Measurements from ENCODE around the gene ACVRL1. TPM values are rescaled to one million over a fixed set of nuclear protein-coding genes. Genes with fewer than 3 reads are reported as not detected.

The ACVRL1 gene
- total and polyA plus RNA-seq, 9 of the 15 experiments (the other 6 are each of a cell fraction or from before 2014, with no cell fraction given) = 0.07 to 1.4 (median 0.30) TPM

DNA sequence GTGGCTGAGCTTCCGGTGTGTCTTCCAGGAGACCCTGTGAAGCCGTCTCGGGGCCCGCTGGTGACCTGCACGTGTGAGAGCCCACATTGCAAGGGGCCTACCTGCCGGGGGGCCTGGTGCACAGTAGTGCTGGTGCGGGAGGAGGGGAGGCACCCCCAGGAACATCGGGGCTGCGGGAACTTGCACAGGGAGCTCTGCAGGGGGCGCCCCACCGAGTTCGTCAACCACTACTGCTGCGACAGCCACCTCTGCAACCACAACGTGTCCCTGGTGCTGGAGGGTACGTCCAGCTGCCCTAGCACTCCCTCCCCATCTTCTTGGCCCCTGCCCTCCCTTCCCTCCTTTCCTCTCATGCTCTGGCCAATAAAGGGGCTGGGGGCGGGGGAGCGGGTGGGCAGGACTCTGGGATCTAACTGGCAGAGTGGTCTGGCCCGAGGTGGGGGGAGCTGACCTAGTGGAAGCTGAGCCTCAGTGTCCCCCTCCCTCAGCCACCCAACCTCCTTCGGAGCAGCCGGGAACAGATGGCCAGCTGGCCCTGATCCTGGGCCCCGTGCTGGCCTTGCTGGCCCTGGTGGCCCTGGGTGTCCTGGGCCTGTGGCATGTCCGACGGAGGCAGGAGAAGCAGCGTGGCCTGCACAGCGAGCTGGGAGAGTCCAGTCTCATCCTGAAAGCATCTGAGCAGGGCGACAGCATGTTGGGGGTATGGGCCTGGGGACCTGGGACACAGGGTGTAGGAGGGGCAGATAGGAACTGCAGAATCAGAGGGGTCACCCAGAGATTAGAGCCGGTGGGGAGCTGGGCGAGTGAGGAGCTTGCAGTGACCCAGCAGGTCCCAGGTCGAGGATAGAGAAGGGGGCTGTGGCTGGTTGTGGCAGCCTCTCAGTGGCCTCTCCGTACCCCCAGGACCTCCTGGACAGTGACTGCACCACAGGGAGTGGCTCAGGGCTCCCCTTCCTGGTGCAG lies 6.0 kb downstream of the ACVRL1 start:
- DNase-seq (ENCODE audit: extremely low read depth in 1 of 4, low spot score in 3 of 4) (peak in 3 of 4 experiments; percentile 36 to 45 (median 38)), FAIRE-seq (no peak), ATAC-seq (peak; percentile 17; the same call in 2 of the 3 replicates)
- Histone ChIP-seq H3K4me3 (no peak overlapping the region), H3K4me2 (ENCODE audit: insufficient read depth, low read length) (peak overlapping the region; percentile 23; the same call in 1 of the 2 replicates), H4K20me1 (replicated peaks; ENCODE audit: control insufficient read depth, insufficient read depth, low read length) (peaks cover 4% of the 10 kb centered on the region), H3K4me1 (replicated peaks in 1 of 2; ENCODE audit: control insufficient read depth in 2 of 2, insufficient read depth in 2 of 2, low read length in 2 of 2) (peaks cover 45 to 58% of the 10 kb centered on the region in 2 experiments), H3K27ac (ENCODE audit: extremely low read depth, low read depth, low read length) (no peak overlapping the region), H3K9me1 (ENCODE audit: control insufficient read depth, insufficient read depth, low read length) (no peaks in the 10 kb centered on the region), H3K9ac (ENCODE audit: insufficient read depth in 1 of 2, low read depth in 2 of 2, low read length in 2 of 2) (peak overlapping the region in 1 of 2 experiments; percentile 53; a peak in 1 of 4 replicates), H3K79me2 (ENCODE audit: control insufficient read depth, insufficient read depth, low read length) (no peaks in the 10 kb centered on the region), H2AFZ (ENCODE audit: low read depth, low read length) (no peak overlapping the region; the same call in 1 of the 2 replicates), H3K36me3 (ENCODE audit: control insufficient read depth, insufficient read depth, low read length) (no peaks in the 10 kb centered on the region), H3K27me3 (ENCODE audit: control insufficient read depth in 2 of 2, insufficient read depth in 2 of 2, low read length in 2 of 2) (no peaks in the 10 kb centered on the region; a peak in 1 of 5 replicates), H3K9me3 (replicated peaks; ENCODE audit: control insufficient read depth, insufficient read depth, low read depth, low read length) (no peaks in the 10 kb centered on the region)
- ChIA-PET POLR2A (no interaction called here), CTCF (ENCODE audit: low intra/inter-chr PET ratio) (no interaction called here)
- intact Hi-C loops (cut with micrococcal nuclease) (no loop called here), in situ Hi-C loops (cut with MboI) (no loop called here)
- no TSS peak for BruUV-seq (replicated peaks)
- WGBS (ENCODE audit: insufficient coverage, low coverage, missing lambda C conversion rate) = 66% methylated on average over 22 of the region's 30 CpGs
- no peak for TF ChIP-seq BMI1 (IDR thresholded peaks at IDR 0.05; ENCODE audit: low read length)
- TF ChIP-seq RB1 (IDR thresholded peaks at IDR 0.05; ENCODE audit: low read depth) = no peak
- peak; percentile 68 for TF ChIP-seq CTCFL (IDR thresholded peaks at IDR 0.05; ENCODE audit: borderline replicate concordance, insufficient read depth, low read depth, low read length, poor library complexity, severe bottlenecking)
- TF ChIP-seq, protein P1, sequence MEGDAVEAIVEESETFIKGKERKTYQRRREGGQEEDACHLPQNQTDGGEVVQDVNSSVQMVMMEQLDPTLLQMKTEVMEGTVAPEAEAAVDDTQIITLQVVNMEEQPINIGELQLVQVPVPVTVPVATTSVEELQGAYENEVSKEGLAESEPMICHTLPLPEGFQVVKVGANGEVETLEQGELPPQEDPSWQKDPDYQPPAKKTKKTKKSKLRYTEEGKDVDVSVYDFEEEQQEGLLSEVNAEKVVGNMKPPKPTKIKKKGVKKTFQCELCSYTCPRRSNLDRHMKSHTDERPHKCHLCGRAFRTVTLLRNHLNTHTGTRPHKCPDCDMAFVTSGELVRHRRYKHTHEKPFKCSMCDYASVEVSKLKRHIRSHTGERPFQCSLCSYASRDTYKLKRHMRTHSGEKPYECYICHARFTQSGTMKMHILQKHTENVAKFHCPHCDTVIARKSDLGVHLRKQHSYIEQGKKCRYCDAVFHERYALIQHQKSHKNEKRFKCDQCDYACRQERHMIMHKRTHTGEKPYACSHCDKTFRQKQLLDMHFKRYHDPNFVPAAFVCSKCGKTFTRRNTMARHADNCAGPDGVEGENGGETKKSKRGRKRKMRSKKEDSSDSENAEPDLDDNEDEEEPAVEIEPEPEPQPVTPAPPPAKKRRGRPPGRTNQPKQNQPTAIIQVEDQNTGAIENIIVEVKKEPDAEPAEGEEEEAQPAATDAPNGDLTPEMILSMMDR (IDR thresholded peaks at IDR 0.05 in 2 of 3, conservative IDR thresholded peaks at IDR 0.05 in 1 of 3; ENCODE audit: insufficient read depth in 2 of 3, low read depth in 1 of 3, low read length in 3 of 3) = peak; percentile 36 to 47 (median 37); a peak in 3 of 6 replicates
- no peak for TF ChIP-seq CTBP1 (IDR thresholded peaks at IDR 0.05; ENCODE audit: borderline replicate concordance)
- no peak for TF ChIP-seq NCOA6 (IDR thresholded peaks at IDR 0.05)
- TF ChIP-seq SOX6 (IDR thresholded peaks at IDR 0.05) = no peak
- no peak for TF ChIP-seq BACH1 (tag; IDR thresholded peaks at IDR 0.05)
- TF ChIP-seq ZNF384 (IDR thresholded peaks at IDR 0.05; ENCODE audit: low read depth, low read length) = no peak
- TF ChIP-seq, protein P2, sequence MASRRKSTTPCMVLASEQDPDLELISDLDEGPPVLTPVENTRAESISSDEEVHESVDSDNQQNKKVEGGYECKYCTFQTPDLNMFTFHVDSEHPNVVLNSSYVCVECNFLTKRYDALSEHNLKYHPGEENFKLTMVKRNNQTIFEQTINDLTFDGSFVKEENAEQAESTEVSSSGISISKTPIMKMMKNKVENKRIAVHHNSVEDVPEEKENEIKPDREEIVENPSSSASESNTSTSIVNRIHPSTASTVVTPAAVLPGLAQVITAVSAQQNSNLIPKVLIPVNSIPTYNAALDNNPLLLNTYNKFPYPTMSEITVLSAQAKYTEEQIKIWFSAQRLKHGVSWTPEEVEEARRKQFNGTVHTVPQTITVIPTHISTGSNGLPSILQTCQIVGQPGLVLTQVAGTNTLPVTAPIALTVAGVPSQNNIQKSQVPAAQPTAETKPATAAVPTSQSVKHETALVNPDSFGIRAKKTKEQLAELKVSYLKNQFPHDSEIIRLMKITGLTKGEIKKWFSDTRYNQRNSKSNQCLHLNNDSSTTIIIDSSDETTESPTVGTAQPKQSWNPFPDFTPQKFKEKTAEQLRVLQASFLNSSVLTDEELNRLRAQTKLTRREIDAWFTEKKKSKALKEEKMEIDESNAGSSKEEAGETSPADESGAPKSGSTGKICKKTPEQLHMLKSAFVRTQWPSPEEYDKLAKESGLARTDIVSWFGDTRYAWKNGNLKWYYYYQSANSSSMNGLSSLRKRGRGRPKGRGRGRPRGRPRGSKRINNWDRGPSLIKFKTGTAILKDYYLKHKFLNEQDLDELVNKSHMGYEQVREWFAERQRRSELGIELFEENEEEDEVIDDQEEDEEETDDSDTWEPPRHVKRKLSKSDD (conservative IDR thresholded peaks at IDR 0.05; ENCODE audit: low read length) = no peak
- TF ChIP-seq, protein P3, sequence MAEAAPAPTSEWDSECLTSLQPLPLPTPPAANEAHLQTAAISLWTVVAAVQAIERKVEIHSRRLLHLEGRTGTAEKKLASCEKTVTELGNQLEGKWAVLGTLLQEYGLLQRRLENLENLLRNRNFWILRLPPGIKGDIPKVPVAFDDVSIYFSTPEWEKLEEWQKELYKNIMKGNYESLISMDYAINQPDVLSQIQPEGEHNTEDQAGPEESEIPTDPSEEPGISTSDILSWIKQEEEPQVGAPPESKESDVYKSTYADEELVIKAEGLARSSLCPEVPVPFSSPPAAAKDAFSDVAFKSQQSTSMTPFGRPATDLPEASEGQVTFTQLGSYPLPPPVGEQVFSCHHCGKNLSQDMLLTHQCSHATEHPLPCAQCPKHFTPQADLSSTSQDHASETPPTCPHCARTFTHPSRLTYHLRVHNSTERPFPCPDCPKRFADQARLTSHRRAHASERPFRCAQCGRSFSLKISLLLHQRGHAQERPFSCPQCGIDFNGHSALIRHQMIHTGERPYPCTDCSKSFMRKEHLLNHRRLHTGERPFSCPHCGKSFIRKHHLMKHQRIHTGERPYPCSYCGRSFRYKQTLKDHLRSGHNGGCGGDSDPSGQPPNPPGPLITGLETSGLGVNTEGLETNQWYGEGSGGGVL (CRISPR knock-in tag; IDR thresholded peaks at IDR 0.05) = no peak
- TF ChIP-seq HOXB6 (CRISPR knock-in tag; IDR thresholded peaks at IDR 0.05; ENCODE audit: borderline replicate concordance) = no peak
